GM12878 (cell line): ENCODE results near the gene AURKA. TPM values are rescaled to one million over a fixed set of nuclear protein-coding genes. Genes with fewer than 3 reads are reported as not detected.

ENCODE experiments used
- ATAC-seq: fragments of 200-7000 bp; cut with Tn5 transposase; 3 replicates; pipeline ENCODE4 v1.9.1; 2020; ENCODE audit warnings: mild to moderate bottlenecking, moderate library complexity
- BruUV-seq: library from RNA; stranded (reverse); fragments of 400-500 nt; replicated peaks from 2 replicates; lab custom pipeline; 2021; lab: Mats Ljungman, UMichigan
- CTCF ChIA-PET: fragments of 300-600 bp; sonication (Branson Sonifier 250); formaldehyde crosslinking; extraction: SDS; loops from one replicate; lab custom pipeline; 2021; ENCODE audit warnings: inconsistent platforms; lab: Yijun Ruan, JAX
- POLR2A ChIA-PET: fragments of 350-600 bp; formaldehyde crosslinking; extraction: SDS; loops from one replicate; lab custom pipeline; 2021; ENCODE audit warnings: inconsistent platforms; lab: Charles Lee
- RAD21 ChIA-PET: fragments of 300-600 bp; sonication (Branson Sonifier 250); formaldehyde crosslinking; loops from one replicate; lab custom pipeline; 2023; ENCODE audit warnings: antibody characterized with exemption; ENCODE audit not compliant: unreplicated experiment; lab: Charles Lee
- SMC1A ChIA-PET: fragments of 300-600 bp; sonication (Branson Sonifier 250); formaldehyde crosslinking; loops from one replicate; lab custom pipeline; 2023; ENCODE audit not compliant: unreplicated experiment, uncharacterized antibody; lab: Charles Lee
- DNase-seq: peaks from one replicate; pipeline ENCODE4 v3.0.0-alpha.2; 2011; ENCODE audit warnings: low read depth, low spot score
- FAIRE-seq: peaks from 3 replicates; lab custom pipeline; 2011; peaks lifted over from hg19 to GRCh38; lab: Jason Lieb, UNC
- H2AFZ ChIP-seq: 2 replicates; pipeline ENCODE4 v1.6.0; 2011; ENCODE audit warnings: low read depth, low read length, control low read depth; ENCODE audit not compliant: control insufficient read depth
- H3K27ac ChIP-seq: 2 replicates; pipeline ENCODE4 v1.5.1; 2011; ENCODE audit warnings: control low read depth; ENCODE audit not compliant: control insufficient read depth, insufficient read depth
- H3K27me3 ChIP-seq, 2 experiments: replicated peaks in 1 of 2; 2 replicates each; pipeline versions ENCODE4 v1.6.0 to v1.6.1; 2011; ENCODE audit warnings: low read length in 1 of 2; ENCODE audit not compliant: control insufficient read depth in 2 of 2, insufficient read depth in 2 of 2
- H3K36me3 ChIP-seq, 2 experiments: 2 replicates each; pipeline ENCODE4 v1.5.1; 2011; ENCODE audit warnings: low read length in 1 of 2; ENCODE audit not compliant: control insufficient read depth in 2 of 2, insufficient read depth in 2 of 2
- H3K4me1 ChIP-seq: 2 replicates; pipeline ENCODE4 v1.6.1; 2011; ENCODE audit warnings: mild to moderate bottlenecking, low read length, moderate library complexity, mixed read lengths; ENCODE audit not compliant: control insufficient read depth, insufficient read depth
- H3K4me2 ChIP-seq: 2 replicates; pipeline ENCODE4 v1.6.0; 2011; ENCODE audit warnings: control low read depth; ENCODE audit not compliant: control insufficient read depth, insufficient read depth
- H3K4me3 ChIP-seq: fragments of 200-600 bp; sonication (generic); 2 replicates; pipeline ENCODE4 v1.5.1; 2016
- H3K79me2 ChIP-seq: 2 replicates; pipeline ENCODE4 v1.6.0; 2011; ENCODE audit warnings: low read length; ENCODE audit not compliant: control insufficient read depth, insufficient read depth
- H3K9ac ChIP-seq: 2 replicates; pipeline ENCODE4 v1.8.0; 2011; ENCODE audit warnings: low read length, control low read depth, mixed read lengths; ENCODE audit not compliant: control insufficient read depth, insufficient read depth
- H3K9me3 ChIP-seq: replicated peaks from 3 replicates; pipeline ENCODE4 v1.5.1; 2011; ENCODE audit warnings: mild to moderate bottlenecking, low read length; ENCODE audit not compliant: control insufficient read depth, insufficient read depth
- H4K20me1 ChIP-seq: 2 replicates; pipeline ENCODE4 v1.6.0; 2011; ENCODE audit not compliant: control insufficient read depth, insufficient read depth
- BCLAF1 ChIP-seq: fragments of 450-650 bp; IDR thresholded peaks from 2 replicates; pipeline ENCODE4 v1.6.1; 2017; ENCODE audit warnings: antibody characterized with exemption, mild to moderate bottlenecking, moderate library complexity
- BRCA1 ChIP-seq: IDR thresholded peaks from 2 replicates; pipeline ENCODE4 v1.6.1; 2011; ENCODE audit warnings: low read depth, low read length, improper control_type of control experiment
- E4F1 ChIP-seq: fragments of 450-650 bp; IDR thresholded peaks from 2 replicates; pipeline ENCODE4 v1.6.1; 2018; ENCODE audit warnings: borderline replicate concordance, mild to moderate bottlenecking; ENCODE audit not compliant: partially characterized antibody
- IKZF2 ChIP-seq, 2 experiments: fragments of 450-650 bp; IDR thresholded peaks; 2 replicates each; pipeline ENCODE4 v1.6.1; 2017; ENCODE audit warnings: mild to moderate bottlenecking in 2 of 2, moderate library complexity in 2 of 2
- SIN3A ChIP-seq: IDR thresholded peaks from 2 replicates; pipeline ENCODE4 v1.6.1; 2012; ENCODE audit warnings: low read depth, low read length, improper control_type of control experiment
- ZNF622 ChIP-seq: fragments of 450-650 bp; IDR thresholded peaks from 2 replicates; pipeline ENCODE4 v1.6.1; 2017; ENCODE audit warnings: mild to moderate bottlenecking, inconsistent platforms
- WGBS: methylation state at CpG from one replicate; pipeline ENCODE4 v1.1.6; 2016; ENCODE audit warnings: low lambda C conversion rate; ENCODE audit not compliant: insufficient replicate concordance, insufficient coverage; ENCODE audit errors: missing lambda C conversion rate; 5-methylcytosine and 5-hydroxymethylcytosine counted together
- in situ Hi-C: fragments of 300-500 bp; cut with MboI; formaldehyde crosslinking; loops from 9 replicates; pipeline ENCODE4 v1.14.3; 2018; ENCODE audit warnings: mixed read lengths
- intact Hi-C: fragments of 100-400 bp; cut with micrococcal nuclease; formaldehyde crosslinking; loops from one replicate; pipeline ENCODE4 v1.14.2; 2022; ENCODE audit not compliant: unreplicated experiment
- polyA plus RNA-seq, 11 experiments: library from polyadenylated mRNA; depleted of rRNA in 4 of 11; unstranded in 6 of 11; stranded (reverse) in 5 of 11; fragments of >200 nt; fragmentation: Nextera tagmentation in 4 of 11; fragmentation: Illumina TruSeq in 1 of 11; extraction: Ambion mirVana in 4 of 11; extraction: Trizol in 1 of 11; gene quantifications; 1 replicate in 1 of 11; 2 replicates in 10 of 11; pipeline versions ENCODE4 v1.2.1 to v1.2.3, GENCODE V29; 2011 to 2016; ENCODE audit warnings: inconsistent platforms in 2 of 11, missing spikeins in 2 of 11, low read depth in 1 of 11
- total RNA-seq, 4 experiments: library from RNA; depleted of rRNA in 3 of 4; stranded (reverse); fragments of >200 nt in 3 of 4; fragmentation: Illumina TruSeq in 1 of 4; extraction: Trizol in 1 of 4; gene quantifications; 2 replicates each; pipeline versions ENCODE4 v1.2.1 to v1.2.3, GENCODE V29; 2013 to 2021

The AURKA gene
- total and polyA plus RNA-seq, 10 of the 15 experiments (the other 5 are each of a cell fraction or from before 2014, with no cell fraction given): 57.3 to 122 (median 73.4) TPM

- ChIA-PET SMC1A (no interaction called here), POLR2A (interaction anchor here (0.6 kb wide), 1 partner anchor 9 kb away, joined by 3 read pairs; no protein-coding TSS in a partner anchor), CTCF (no interaction called here), RAD21 (no interaction called here)
- Histone ChIP-seq H3K79me2 (peaks cover 62% of the 10 kb centered on the region), H3K9ac (no peak overlapping the region), H3K27ac (no peak overlapping the region), H3K36me3 (peaks cover 3 to 18% of the 10 kb centered on the region in 2 experiments; a peak in 3 of 4 replicates), H3K4me1 (peaks cover 3% of the 10 kb centered on the region; the same call in 1 of the 2 replicates), H3K4me3 (0 out of 2 replicates have a peak overlapping the region, but pooled peaks have one; percentile 3), H3K27me3 (no peaks in the 10 kb centered on the region), H4K20me1 (peaks cover 2% of the 10 kb centered on the region), H3K9me3 (no peaks in the 10 kb centered on the region), H2AFZ (no peak overlapping the region), H3K4me2 (peak overlapping the region; percentile 3; the same call in 1 of the 2 replicates)
- FAIRE-seq (no peak), DNase-seq (no peak), ATAC-seq (no peak)
- in situ Hi-C loops: no loop called here
- no TSS peak for BruUV-seq
- WGBS: 98% methylated on average over 4 of the region's 4 CpGs
- intact Hi-C loops: no loop called here
- TF ChIP-seq E4F1 (no peak), BCLAF1 (no peak), BRCA1 (no peak), SIN3A (no peak), IKZF2 (IDR thresholded peaks at IDR 0.05) (no peak), ZNF622 (no peak)
These were observed 2.2 kb downstream of the AURKA start for GRCh38 chr20:56389807-56390206.
